Measurements from ENCODE around the gene SNX8. TPM values are rescaled to one million over a fixed set of nuclear protein-coding genes. Genes with fewer than 3 reads are reported as not detected.

SNX8 gene
- total RNA-seq (2012; rRNA removed) (7.7 and 8.6 TPM in 2 replicates), polyA plus RNA-seq (2012; rRNA removed) (55.9 and 65.0 TPM in 2 replicates), Bru-seq, nascent RNA (percentile 61 among the genes with signal in this experiment), BruChase-seq, experiment 1, labeled RNA remaining after a 6-hour chase (percentile 74 among the genes with signal in this experiment), BruChase-seq, experiment 2, labeled RNA remaining after a 2-hour chase (percentile 60 among the genes with signal in this experiment)
- 9.9 and 15.0 TPM in 2 replicates for polyA plus RNA-seq (2012; cell fraction: cytosol; rRNA removed)
- polyA plus RNA-seq (2012; cell fraction: nucleus; rRNA removed; ENCODE audit: low replicate concordance): 26.2 and 42.9 TPM in 2 replicates
- long read RNA-seq, full-length matches to known transcripts: 13 of 18 reads
- long read RNA-seq, partial matches to known transcripts: 3 of 18 reads
- long read RNA-seq, other reads (novel, unspliced or antisense): 2 of 18 reads

GRCh38 chr7:2314209-2314955 lies at the start of gene SNX8:
SNX8 (minus strand) TSS chr7:2314441; CDS start chr7:2314421, 20 bp downstream.
- Histone ChIP-seq H2AFZ (replicated peaks; ENCODE audit: low read length, poor library complexity) (peak within 1 kb of the TSS; percentile 92), H3K14ac (replicated peaks; ENCODE audit: low read depth, low read length) (peak within 1 kb of the TSS; percentile 86), H3K23ac (ENCODE audit: low read depth, low read length) (peak within 1 kb of the TSS; percentile 92; the same call in 1 of the 2 replicates), H3K4me1 (ENCODE audit: control insufficient read depth, insufficient read depth, low read length) (peaks cover 4% of the 10 kb centered on the region; the same call in 1 of the 2 replicates), H3K27ac (ENCODE audit: insufficient read depth, low read length) (peak within 1 kb of the TSS; percentile 61), H2AK9ac (replicated peaks; ENCODE audit: low read depth, low read length, poor library complexity) (peak within 1 kb of the TSS; percentile 98), H4K5ac (ENCODE audit: low read depth, low read length) (peak within 1 kb of the TSS; percentile 15; the same call in 1 of the 2 replicates), H2BK20ac (ENCODE audit: low read depth, low read length) (no peak within 1 kb of the TSS), H3K9me3 (ENCODE audit: control insufficient read depth, insufficient read depth, low read length) (no peaks in the 10 kb centered on the region), H2BK120ac (ENCODE audit: low read depth, low read length) (peak within 1 kb of the TSS; percentile 13; the same call in 1 of the 2 replicates), H2BK15ac (ENCODE audit: low read depth, low read length) (peak within 1 kb of the TSS; percentile 8; the same call in 1 of the 3 replicates), H2AK5ac (ENCODE audit: low read depth, low read length) (peak within 1 kb of the TSS; percentile 79), H3K9ac (ENCODE audit: low read depth, low read length) (peak within 1 kb of the TSS; percentile 79), H3K4me3 (ENCODE audit: insufficient read depth, low read depth, low read length) (peak within 1 kb of the TSS; percentile 85), H3K4me2 (ENCODE audit: low read depth, low read length) (peak within 1 kb of the TSS; percentile 96), H3K56ac (ENCODE audit: extremely low read depth, insufficient read depth, low read length) (no peak within 1 kb of the TSS; the same call in none of the 2 replicates), H2BK5ac (ENCODE audit: low read depth, low read length, poor library complexity, severe bottlenecking) (peak within 1 kb of the TSS; percentile 47), H3K36me3 (ENCODE audit: control insufficient read depth, insufficient read depth, low read length) (no peaks in the 10 kb centered on the region), H3K4ac (ENCODE audit: low read depth, low read length) (peak within 1 kb of the TSS; percentile 37), H4K20me1 (ENCODE audit: insufficient read depth, low read length) (peaks cover 4% of the 10 kb centered on the region; the same call in 1 of the 2 replicates), H3K79me1 (ENCODE audit: low read depth in 1 of 2, low read length in 2 of 2) (peaks cover 15 to 33% of the 10 kb centered on the region in 2 experiments), H3K18ac (ENCODE audit: low read depth, low read length) (no peak within 1 kb of the TSS; the same call in 1 of the 2 replicates), H4K91ac (ENCODE audit: insufficient read depth, low read depth, low read length) (peak within 1 kb of the TSS; percentile 55), H4K8ac (ENCODE audit: low read depth in 2 of 2, low read length in 2 of 2) (peak within 1 kb of the TSS; percentile 58 to 78; a peak in 3 of 4 replicates), H3K9me1 (ENCODE audit: insufficient read depth, low read length) (peaks cover 11% of the 10 kb centered on the region), H3K27me3 (ENCODE audit: control insufficient read depth, insufficient read depth, low read length) (peaks cover 2% of the 10 kb centered on the region; the same call in 1 of the 2 replicates)
- WGBS, 2 experiments (ENCODE audit: extremely low coverage in 2 of 2, insufficient read length in 1 of 2): 2% methylated on average over 53 of the region's 78 CpGs; no CpG with 5 or more reads in 1 of the 2 experiments
- peak; percentile 98 for ATAC-seq (ENCODE audit: low read depth)
- CTCF ChIA-PET: no interaction called here
- peak; percentile 79 for DNase-seq
- intact Hi-C loops (cut with micrococcal nuclease) (loop anchor here (5.0 kb wide), 1 partner anchor 67 kb away; no protein-coding TSS in a partner anchor), in situ Hi-C loops (cut with MboI; ENCODE audit: low sequenced_read_pairs) (no loop called here), dilution Hi-C loops (cut with HindIII; ENCODE audit: low sequenced_read_pairs, unreplicated experiment) (no loop called here)
- POLR2A ChIA-PET (ENCODE audit: unreplicated experiment): no interaction called here
- TF ChIP-seq MAZ (IDR thresholded peaks at IDR 0.05; ENCODE audit: borderline replicate concordance, low read depth, low read length) (peak; percentile 83; the same call in 1 of the 2 replicates), RFX5 (IDR thresholded peaks at IDR 0.05; ENCODE audit: low read depth, low read length) (no peak), CEBPB (IDR thresholded peaks at IDR 0.05; ENCODE audit: low read depth, low read length) (no peak), RCOR1 (IDR thresholded peaks at IDR 0.05; ENCODE audit: insufficient replicate concordance, low read length) (no peak), MAFK (IDR thresholded peaks at IDR 0.05; ENCODE audit: low read depth, low read length) (no peak), ELK1 (IDR thresholded peaks at IDR 0.05; ENCODE audit: borderline replicate concordance, low read depth, low read length) (no peak), BHLHE40 (IDR thresholded peaks at IDR 0.05; ENCODE audit: low read depth, low read length) (peak; percentile 57; the same call in 1 of the 2 replicates), USF2 (IDR thresholded peaks at IDR 0.05; ENCODE audit: low read depth, low read length) (peak; percentile 97), MXI1 (IDR thresholded peaks at IDR 0.05; ENCODE audit: borderline replicate concordance, low read depth, low read length) (peak; percentile 95), POLR2A (IDR thresholded peaks at IDR 0.05; ENCODE audit: low read depth, low read length) (peak; percentile 82)
- no TSS peak for BruUV-seq (replicated peaks)

Data from IMR-90 (cell line).